ENCODE data around the gene C1S.
"Not testable (repeated sequence)": the region's sequence is repeated elsewhere in the genome, so short reads cannot be mapped to it uniquely, and the experiment has no call there.

C1S gene

GRCh38 chr12:7060353-7060954, at the start of gene C1S:
Gene C1S, plus strand, starts transcription at chr12:7060718. Its CDS starts 1,195 bp downstream, at chr12:7061913.
- peak; percentile 98 for DNase-seq (ENCODE audit: low read depth)

GRCh38 chr12:7011398-7011797, 49.1 kb upstream of the C1S start:
- not testable (repeated sequence) for DNase-seq (ENCODE audit: low read depth)

GRCh38 chr12:7012024-7012607, 48.4 kb upstream of the C1S start:
- no peak for DNase-seq (ENCODE audit: low read depth)

GRCh38 chr12:7013101-7013500, 47.4 kb upstream of the C1S start:
- DNase-seq (ENCODE audit: low read depth) = no peak

- no peak for DNase-seq (ENCODE audit: low read depth)
These were observed 44.8 kb upstream of the C1S start for GRCh38 chr12:7015555-7016370.

- DNase-seq (ENCODE audit: low read depth) = no peak
These were observed 43.5 kb upstream of the C1S start for GRCh38 chr12:7016958-7017571.

GRCh38 chr12:7017870-7018349, 42.6 kb upstream of the C1S start:
- no peak for DNase-seq (ENCODE audit: low read depth)

GRCh38 chr12:7018350-7019042, 42.0 kb upstream of the C1S start, which contains the start of gene LPCAT3:
Gene LPCAT3, minus strand, starts transcription at chr12:7018476. Its CDS starts 52 bp downstream, at chr12:7018424.
- peak; percentile 86 for DNase-seq (ENCODE audit: low read depth)

GRCh38 chr12:7019043-7019569, 41.4 kb upstream of the C1S start:
- DNase-seq (ENCODE audit: low read depth) = no peak

- DNase-seq (ENCODE audit: low read depth) = no peak
These were observed 38.6 kb upstream of the C1S start for GRCh38 chr12:7021956-7022355.

- no peak for DNase-seq (ENCODE audit: low read depth)
These were observed 37.4 kb upstream of the C1S start for GRCh38 chr12:7023114-7023513.

GRCh38 chr12:7026854-7027253, 33.7 kb upstream of the C1S start:
- DNase-seq (ENCODE audit: low read depth) = no peak

- DNase-seq (ENCODE audit: low read depth) = no peak
These were observed 29.2 kb upstream of the C1S start for GRCh38 chr12:7031306-7031705.

GRCh38 chr12:7032990-7033389, 27.5 kb upstream of the C1S start:
- no peak for DNase-seq (ENCODE audit: low read depth)

- DNase-seq (ENCODE audit: low read depth) = no peak
These were observed 26.1 kb upstream of the C1S start for GRCh38 chr12:7034464-7034863.

- no peak for DNase-seq (ENCODE audit: low read depth)
These were observed 25.1 kb upstream of the C1S start for GRCh38 chr12:7035463-7035862.

GRCh38 chr12:7037411-7037810, 23.1 kb upstream of the C1S start:
- not testable (repeated sequence) for DNase-seq (ENCODE audit: low read depth)

- DNase-seq (ENCODE audit: low read depth) = no peak
These were observed 21.9 kb upstream of the C1S start for GRCh38 chr12:7038591-7038990.

- DNase-seq (ENCODE audit: low read depth) = no peak
These were observed 21.1 kb upstream of the C1S start for GRCh38 chr12:7039403-7039802.

GRCh38 chr12:7042842-7043241, 17.7 kb upstream of the C1S start:
- no peak for DNase-seq (ENCODE audit: low read depth)

- DNase-seq (ENCODE audit: low read depth) = no peak
These were observed 14.6 kb upstream of the C1S start for GRCh38 chr12:7045913-7046312.
